AG08396 (cell line): ENCODE measurements around the gene HIPK2.

Source experiments
- DNase-seq: peaks from one replicate; pipeline ENCODE4 v3.0.0; 2012; ENCODE audit warnings: low spot score, mixed read lengths

The HIPK2 gene

GRCh38 chr7:139650429-139651100 is 127.2 kb downstream of the HIPK2 start:
- DNase-seq, result no peak

DNA sequence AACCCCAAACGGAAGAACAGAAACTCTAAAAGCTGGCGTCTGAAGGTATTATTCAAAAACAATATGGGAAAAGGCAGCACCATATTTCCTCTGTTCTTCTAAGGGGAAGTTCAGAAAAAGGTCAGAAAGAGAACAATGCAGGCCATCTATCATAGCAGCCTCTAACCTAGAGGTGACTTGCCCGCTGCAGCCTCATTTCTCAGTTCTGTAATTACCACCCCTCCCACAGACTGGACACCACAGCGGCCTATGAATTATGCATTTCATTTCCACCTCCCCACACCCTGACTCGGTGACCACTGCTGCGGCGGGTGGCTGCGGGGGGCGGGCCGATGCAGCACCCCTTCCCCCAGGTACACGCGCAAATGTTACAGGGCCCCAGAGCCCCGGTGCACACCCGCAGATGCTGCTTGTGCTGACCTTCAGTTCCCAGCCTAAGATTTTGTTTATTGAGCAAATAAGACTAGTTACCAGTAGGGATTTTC is 128.8 kb downstream of the HIPK2 start:
- no peak for DNase-seq

DNA sequence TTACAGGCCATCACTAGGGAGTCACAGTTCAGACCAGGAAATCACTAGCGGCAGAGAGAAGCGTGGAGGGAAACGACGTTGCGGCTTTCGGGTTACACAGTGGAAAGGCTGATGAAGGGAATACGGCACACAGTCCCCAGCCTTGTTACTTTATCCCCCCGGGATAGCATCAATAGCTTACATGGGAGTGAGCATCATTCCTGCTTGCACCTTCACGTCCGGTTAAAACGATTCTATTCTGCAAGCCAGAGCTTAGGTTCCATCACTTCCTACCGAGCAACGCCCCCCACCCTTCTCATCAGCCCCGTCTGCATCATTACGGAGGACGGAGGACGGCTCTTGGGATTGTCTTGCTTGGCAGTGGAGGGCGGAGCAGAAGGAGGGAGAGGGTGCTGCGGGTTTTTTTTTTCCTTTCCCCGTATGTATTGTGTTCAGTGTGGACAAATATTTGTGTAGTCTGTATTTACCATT is 129.4 kb downstream of the HIPK2 start:
- DNase-seq, result no peak

- no peak for DNase-seq
Measured at GRCh38 chr7:139647814-139648390, 129.9 kb downstream of the HIPK2 start.

GRCh38 chr7:139647085-139647484 is 130.7 kb downstream of the HIPK2 start:
- no peak for DNase-seq

DNA sequence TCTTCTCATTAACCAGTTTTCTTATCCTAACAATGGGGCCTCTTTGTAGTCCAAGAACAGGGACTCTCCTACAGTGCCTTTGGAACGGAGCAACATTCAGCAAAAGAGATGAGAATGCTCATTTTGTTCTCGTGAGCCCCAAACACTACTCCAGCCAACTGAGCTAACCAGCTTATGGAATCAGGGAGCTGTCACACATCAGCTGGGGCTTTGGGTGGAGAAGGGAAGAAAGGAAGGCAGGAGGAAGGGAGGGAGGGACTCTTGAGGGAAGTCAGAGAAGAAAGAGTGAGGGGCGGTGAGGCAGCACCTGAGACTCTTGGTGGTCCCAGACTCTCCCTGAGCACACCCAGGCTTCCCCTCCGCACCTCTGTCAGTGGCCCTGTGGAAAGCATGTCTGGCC is 131.2 kb downstream of the HIPK2 start:
- DNase-seq, result no peak

DNA sequence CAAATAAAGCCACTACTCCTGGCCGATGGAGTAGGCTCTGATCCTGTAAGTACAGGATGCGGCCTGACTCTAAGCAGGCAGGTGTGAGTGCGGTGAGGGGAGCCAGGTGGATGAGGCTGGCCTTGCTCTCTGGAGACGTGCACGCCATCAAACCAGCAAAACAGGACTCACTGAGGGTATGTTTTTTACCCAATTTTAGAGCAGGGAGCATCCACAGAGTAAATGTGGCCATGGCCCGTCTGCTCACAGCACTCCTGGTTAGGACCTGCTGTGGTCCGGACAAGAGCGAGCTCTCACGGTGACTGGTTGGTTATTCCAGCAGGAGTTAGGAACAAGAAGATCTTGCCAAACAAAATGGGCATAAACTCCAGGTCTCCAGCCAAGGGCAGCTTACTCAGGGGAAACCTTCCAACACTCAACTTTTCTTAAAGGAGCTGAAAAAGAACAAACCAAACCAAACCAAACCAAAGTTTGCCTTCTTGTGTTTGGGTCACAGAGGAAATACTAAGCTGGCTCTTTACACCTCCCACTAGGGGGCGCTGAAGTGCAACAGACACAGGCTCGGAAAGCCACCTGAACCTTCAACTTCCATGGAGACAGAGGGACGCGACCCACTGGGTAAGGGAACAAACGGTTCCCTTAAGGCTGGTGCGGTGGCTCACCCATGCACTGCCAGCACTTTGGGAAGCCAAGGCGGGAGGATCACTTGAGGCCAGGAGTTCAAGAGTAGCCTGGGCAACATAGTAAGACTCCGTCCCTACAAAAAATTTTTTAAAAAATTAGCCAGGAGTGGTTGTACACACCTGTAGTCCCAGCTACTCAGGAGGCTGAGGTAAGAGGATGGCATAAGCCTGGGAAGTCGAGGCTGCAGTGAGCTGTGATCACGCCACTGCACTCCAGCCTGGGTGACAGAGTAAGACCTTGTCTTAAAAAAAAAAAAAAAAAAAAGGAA is 131.9 kb downstream of the HIPK2 start:
- DNase-seq, result peak; percentile 76

DNA sequence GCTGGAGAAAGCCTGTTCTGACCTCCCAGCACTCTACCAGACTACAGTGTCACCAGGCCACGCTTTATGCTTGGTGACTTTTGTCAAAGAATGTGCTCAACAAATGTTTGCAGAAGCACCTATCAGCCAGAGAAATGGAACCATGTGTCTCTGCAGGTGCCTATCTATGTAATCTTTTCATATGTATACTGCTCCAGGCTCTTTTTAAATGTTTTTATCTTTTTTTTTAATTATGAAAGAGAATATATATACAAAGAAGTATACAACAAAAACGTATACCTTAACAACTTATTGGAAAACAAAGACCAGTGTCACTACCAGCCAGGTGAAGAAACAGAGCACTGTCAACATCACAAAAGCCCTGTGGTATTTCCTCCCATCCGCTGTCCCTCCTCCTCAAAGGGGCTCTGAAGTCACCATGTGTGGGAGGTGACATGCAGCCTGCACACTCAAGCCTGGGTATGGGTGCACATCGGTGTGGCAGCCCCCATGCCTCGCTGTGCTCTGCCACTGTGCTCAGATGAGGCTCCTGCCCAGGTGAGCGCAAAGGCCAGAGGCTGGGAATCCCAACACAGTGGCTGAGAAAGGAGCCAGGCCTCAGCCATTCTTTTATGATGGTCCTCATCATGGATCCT is 133.7 kb downstream of the HIPK2 start:
- DNase-seq, result no peak

DNA sequence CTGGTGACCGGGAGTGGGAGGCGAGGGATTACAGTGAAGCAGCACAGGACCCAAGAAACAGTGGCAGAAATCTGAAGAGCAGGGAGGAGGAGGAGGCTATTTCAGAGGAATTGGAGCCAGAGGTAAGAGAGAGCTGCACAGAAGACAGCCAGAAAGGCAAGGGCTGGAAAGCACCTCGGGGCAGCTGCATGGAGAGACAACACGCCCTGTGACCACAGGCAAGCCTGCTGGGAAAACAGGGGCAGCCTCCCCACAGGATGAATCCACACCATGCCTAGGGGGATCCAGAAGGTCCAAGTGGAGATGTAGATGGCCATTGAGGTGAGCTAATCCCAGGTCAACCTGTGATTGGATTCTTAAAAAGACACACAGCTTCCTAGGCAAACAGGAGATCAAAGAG is 135.5 kb downstream of the HIPK2 start:
- no peak for DNase-seq

- DNase-seq, result no peak
Measured at GRCh38 chr7:139641337-139641992, 136.3 kb downstream of the HIPK2 start.

- no peak for DNase-seq
Measured at GRCh38 chr7:139640681-139641080, 137.1 kb downstream of the HIPK2 start.

DNA sequence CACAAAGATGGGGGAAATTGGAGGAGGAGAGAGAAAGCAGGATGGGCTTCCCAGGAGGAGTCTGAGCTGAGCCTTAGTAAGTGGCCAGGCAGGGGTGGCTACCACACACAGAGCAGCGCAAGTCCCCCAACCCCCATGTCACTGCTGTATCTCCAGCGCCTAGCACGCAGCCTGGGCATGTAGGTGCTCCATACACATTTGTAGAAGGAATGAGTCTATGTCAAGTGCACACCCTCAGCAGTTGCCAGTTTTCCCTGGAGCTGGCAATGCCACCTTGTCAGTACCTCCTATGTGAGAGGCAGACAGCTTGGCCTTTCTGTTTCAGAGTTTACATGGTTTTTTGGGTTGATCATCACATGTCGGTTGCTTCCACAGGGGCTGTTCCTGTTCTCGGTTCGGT is 138.2 kb downstream of the HIPK2 start:
- no peak for DNase-seq

DNA sequence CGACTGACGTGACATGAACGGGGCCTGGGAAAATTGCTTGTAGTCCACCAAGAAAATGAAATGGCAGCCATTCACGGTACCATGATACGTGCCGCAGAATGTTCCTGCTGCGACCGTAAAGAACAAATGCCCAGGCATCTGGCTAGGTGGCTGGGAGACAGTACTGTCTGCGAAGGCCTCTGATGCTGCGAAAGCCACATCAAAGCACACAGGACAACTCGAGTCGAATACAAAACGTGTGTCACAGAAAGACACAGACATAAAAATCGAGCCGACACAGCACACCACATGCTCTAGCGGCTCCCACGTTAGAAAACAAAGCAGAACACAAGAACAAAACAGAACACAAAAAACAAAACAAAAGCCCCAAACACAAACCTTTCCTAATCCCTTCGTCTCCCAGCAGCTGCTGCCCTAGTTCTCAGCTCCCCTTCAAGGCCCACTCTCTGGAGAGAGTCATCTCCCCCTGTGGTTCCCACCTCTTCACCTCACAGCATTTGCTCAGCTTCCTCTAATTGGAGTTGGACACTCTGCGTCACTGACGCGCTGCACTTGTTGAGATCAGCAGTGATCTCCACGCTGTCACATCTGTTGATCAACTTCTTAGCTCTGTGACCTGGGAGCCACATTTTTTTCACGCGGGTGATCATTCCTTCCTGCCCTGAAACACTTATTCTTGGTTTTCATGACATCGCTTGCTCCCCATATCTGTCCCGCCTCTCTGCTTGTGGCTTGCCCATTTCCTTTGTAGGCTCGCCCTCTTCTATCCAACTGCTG is 142.1 kb downstream of the HIPK2 start:
- no peak for DNase-seq

DNA sequence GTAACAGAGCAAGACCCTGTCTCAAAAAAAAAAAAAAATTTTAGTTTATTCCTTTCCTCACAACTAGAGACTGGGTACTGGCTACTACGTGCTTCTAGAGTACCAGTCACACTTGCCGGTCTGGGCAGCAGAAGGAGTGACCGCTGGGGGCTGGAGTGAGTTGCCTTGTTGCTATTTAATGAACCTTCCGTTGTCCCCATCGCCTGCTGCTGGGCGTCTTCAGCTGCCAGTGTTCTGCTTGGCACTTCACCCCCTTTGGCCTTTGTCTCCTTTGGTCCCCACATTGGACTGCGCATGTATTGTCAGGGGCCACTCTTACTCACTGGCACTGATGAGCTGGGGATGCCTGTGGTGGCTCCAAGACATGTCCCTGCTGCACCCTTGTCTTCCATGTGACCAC is 143.7 kb downstream of the HIPK2 start:
- DNase-seq, result no peak

- no peak for DNase-seq
Measured at GRCh38 chr7:139631520-139632031, 146.2 kb downstream of the HIPK2 start.

DNA sequence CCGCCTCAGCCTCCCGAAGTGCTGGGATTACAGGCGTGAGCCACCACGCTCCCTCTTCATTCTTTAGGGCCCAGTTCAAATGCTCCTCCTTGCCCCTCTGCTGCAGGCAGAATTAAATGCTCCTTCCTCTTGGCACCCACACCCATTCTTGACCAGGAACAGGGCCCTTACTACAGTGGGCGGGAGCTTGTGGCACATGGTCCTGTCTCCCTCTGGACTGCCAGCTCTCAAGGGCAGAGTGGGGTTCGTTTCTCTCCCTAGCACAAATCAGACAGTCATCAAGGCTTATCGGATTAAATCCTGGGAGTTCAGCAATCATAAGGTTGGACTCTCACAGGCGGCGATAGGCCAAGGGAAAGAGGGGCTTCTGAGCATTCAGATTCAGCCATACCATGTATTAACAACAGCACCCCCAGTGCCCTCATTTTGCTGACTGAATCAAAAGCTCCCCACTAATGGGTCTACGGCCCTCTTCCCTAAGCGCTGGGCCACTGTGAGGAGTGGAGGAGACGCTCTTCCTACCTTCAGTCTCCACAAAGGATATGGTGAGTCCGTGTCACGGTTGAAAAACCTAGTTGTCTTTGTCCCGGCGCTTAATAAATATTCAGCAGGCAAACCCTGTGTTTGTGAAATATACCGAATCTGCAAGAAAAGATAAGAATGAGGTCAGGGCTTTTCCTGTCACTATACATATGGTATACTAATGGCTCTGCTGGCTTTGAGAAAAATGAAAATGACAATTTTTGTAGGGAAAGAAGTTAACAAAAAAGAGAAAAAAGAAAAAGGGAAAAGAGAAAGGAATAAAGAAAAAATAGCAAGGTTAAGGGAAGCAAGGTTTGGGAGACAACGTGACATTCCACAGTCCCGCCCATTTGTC is 146.9 kb downstream of the HIPK2 start:
- DNase-seq, result no peak

DNA sequence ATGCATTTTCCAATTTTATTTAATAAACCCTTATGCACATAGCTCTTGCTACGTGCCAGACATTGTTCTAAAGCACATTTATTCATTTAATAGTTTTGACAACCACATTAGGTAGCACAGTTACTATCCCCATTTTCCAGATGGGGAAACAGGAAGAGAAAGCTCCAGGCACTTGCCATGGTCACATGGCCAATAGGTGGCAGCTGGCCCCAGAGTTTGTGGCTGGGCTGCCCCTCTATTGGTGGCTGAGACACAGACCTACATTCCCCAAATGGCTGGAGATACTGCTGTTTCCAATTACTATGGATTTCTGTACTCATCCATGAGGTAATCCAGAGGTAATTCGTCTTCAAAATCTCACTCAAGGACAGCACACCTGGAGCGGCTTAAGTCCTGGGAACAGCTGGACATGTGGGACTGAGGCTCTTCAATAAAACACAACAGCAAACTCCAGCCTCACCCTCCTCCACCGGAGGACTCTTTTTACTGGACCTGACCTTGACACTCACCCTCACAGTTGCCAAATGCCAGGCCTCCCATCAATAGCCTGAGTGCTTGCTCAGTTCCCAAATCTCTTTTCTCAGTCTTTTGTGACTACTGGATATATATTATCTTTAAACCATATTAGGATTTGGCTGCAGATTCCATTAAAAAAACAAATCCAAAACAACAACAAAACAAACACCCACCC is 148.3 kb downstream of the HIPK2 start:
- no peak for DNase-seq

DNA sequence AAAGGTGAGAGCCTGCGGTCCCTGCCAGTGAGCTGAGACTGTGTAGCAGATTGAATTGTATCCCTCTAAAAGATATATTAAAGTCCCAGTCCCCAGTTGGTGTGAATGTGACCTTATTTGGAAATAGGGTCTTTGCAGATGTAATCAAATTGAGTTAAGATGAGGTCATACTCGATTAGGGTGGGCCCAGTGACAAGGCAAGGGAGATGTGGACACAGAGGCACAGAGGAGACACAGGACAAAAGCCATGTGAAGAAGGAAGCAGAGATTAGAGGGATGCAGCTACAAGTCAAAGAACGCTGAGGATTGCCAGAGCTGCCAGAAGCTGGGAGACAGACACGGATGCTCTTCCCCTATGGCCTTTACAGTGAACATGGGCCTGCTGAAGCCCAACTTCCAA is 150.0 kb downstream of the HIPK2 start:
- no peak for DNase-seq

DNA sequence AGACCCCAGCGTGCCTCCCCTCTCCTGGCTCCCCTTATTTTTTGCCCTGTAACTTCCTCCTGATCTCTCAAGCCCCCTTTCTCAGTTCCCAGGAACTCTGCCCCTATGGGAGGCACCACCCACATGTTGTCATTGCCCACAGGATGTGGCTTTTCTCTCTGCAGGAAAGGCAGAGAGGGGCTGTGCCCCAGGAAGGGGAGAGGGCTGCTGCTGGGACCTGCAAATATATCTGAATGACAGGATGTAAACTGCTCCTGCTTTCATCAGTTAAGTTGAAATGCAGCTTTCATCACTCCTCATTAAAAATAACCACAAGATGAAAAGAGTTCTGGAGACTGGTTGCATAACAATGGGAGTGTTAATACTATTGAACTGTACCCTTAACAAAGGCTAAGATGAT is 151.0 kb downstream of the HIPK2 start:
- no peak for DNase-seq
